ENCODE measurements around the gene OR4K15. TPM values are rescaled to one million over a fixed set of nuclear protein-coding genes. Genes with fewer than 3 reads are reported as not detected.

OR4K15 gene, protein sequence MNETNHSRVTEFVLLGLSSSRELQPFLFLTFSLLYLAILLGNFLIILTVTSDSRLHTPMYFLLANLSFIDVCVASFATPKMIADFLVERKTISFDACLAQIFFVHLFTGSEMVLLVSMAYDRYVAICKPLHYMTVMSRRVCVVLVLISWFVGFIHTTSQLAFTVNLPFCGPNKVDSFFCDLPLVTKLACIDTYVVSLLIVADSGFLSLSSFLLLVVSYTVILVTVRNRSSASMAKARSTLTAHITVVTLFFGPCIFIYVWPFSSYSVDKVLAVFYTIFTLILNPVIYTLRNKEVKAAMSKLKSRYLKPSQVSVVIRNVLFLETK
- not detected in 2 replicates for total RNA-seq (2016; rRNA removed; fragmentation: Illumina TruSeq; extraction: Trizol)
- not detected in 2 replicates for total RNA-seq (2016; cell fraction: cytosol; rRNA removed; fragmentation: Illumina TruSeq; extraction: Trizol; ENCODE audit: low read depth)
- not detected in 2 replicates for total RNA-seq (2016; cell fraction: insoluble cytoplasmic fraction; rRNA removed; fragmentation: Illumina TruSeq; extraction: Trizol)
- total RNA-seq (2016; cell fraction: membrane; rRNA removed; fragmentation: Illumina TruSeq; extraction: Trizol) = not detected in 2 replicates
- total RNA-seq (2016; cell fraction: nucleus; rRNA removed; fragmentation: Illumina TruSeq; extraction: Trizol) = not detected in 2 replicates
- polyA plus RNA-seq (2011; rRNA removed) = not detected in 2 replicates
- not detected in 2 replicates for polyA plus RNA-seq (2011; cell fraction: cytosol; rRNA removed)
- polyA plus RNA-seq (2011; cell fraction: nucleus; rRNA removed) = not detected in 2 replicates
- not detected in 2 replicates for polyA plus RNA-seq (2012)
- polyA plus RNA-seq (2016; cell fraction: cytosol; fragmentation: Illumina TruSeq; extraction: Trizol; ENCODE audit: low read depth) = not detected in 2 replicates
- not detected in 2 replicates for polyA plus RNA-seq (2016; cell fraction: insoluble cytoplasmic fraction; fragmentation: Illumina TruSeq; extraction: Trizol; ENCODE audit: low read depth)
- not detected in 2 replicates for polyA plus RNA-seq (2016; cell fraction: membrane; fragmentation: Illumina TruSeq; extraction: Trizol; ENCODE audit: low read depth)
- polyA plus RNA-seq (2016; cell fraction: nucleus; fragmentation: Illumina TruSeq; extraction: Trizol; ENCODE audit: insufficient read depth, low read depth) = not detected in 2 replicates
- polyA minus RNA-seq (2011; rRNA and poly(A)+ RNA removed; ENCODE audit: low replicate concordance) = not detected in 2 replicates
- not detected in 2 replicates for polyA minus RNA-seq (2011; cell fraction: cytosol; rRNA and poly(A)+ RNA removed)
- not detected in 2 replicates for polyA minus RNA-seq (2011; cell fraction: nucleus; rRNA and poly(A)+ RNA removed)
- Bru-seq, nascent RNA = not detected
- BruChase-seq, experiment 1, labeled RNA remaining after a 6-hour chase = not detected
- BruChase-seq, experiment 2, labeled RNA remaining after a 2-hour chase = not detected
- long read RNA-seq, experiment 1 = 0 reads
- long read RNA-seq, experiment 2 = 0 reads

DNA sequence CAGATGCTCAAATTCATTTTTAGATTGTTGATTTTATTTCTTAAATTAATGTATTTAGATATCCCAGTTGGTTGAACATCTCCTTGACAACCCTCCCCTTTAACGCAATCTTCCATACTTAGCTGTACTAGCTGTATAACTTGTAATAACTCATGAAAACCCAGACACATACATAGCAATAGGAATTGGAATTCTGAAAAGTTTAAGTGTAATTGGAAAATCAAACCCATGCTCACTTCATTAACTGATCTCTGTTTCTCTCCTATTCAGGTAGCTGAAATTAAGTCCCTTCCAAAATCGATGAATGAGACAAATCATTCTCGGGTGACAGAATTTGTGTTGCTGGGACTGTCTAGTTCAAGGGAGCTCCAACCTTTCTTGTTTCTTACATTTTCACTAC is at the start of gene OR4K15:
OR4K15 (plus strand) TSS at position 301 of the 400 bp plus-strand sequence; CDS start at position 301, 0 bp downstream.
- H2AFZ ChIP-seq (ENCODE audit: low read length) = no peak within 1 kb of the TSS
- H3K36me3 ChIP-seq (replicated peaks in 1 of 2; ENCODE audit: control insufficient read depth in 1 of 2, insufficient read depth in 2 of 2, low read length in 2 of 2) = no peaks in the 10 kb centered on the region
- in situ Hi-C loops (cut with HindIII; ENCODE audit: extremely low pct_ligation_motif_present, low pct_unique_long_range_greater_than_20kb) (no loop called here), intact Hi-C loops (cut with micrococcal nuclease; ENCODE audit: unreplicated experiment) (no loop called here)
- no peak for FAIRE-seq
- ChIA-PET CTCF (ENCODE audit: low intra/inter-chr PET ratio, low total read pairs) (no interaction called here), POLR2A (no interaction called here)
- no peak within 1 kb of the TSS for H3K27ac ChIP-seq (ENCODE audit: extremely low read length, insufficient read depth, low read length)
- no peaks in the 10 kb centered on the region for H4K20me1 ChIP-seq (ENCODE audit: insufficient read depth, low read length)
- H3K4me2 ChIP-seq (ENCODE audit: low read depth, low read length) = no peak within 1 kb of the TSS
- ATAC-seq = no peak
- 46% methylated on average over 3 of the region's 3 CpGs for WGBS (ENCODE audit: low lambda C conversion rate)
- H3K4me3 ChIP-seq (replicated peaks in 1 of 3; ENCODE audit: insufficient read depth in 1 of 3, low read depth in 2 of 3, low read length in 3 of 3) = no peak within 1 kb of the TSS
- no peaks in the 10 kb centered on the region for H3K9me3 ChIP-seq (ENCODE audit: low read length)
- H3K79me2 ChIP-seq (ENCODE audit: insufficient read depth, low read length) = no peaks in the 10 kb centered on the region
- DNase-seq (ENCODE audit: low spot score) = no peak
- H3K27me3 ChIP-seq (ENCODE audit: control insufficient read depth in 1 of 2, insufficient read depth in 2 of 2, low read length in 2 of 2) = no peaks in the 10 kb centered on the region
- no TSS peak for BruUV-seq (replicated peaks)
- H3K9ac ChIP-seq (ENCODE audit: insufficient read depth, low read depth, low read length) = no peak within 1 kb of the TSS
- no peaks in the 10 kb centered on the region for H3K4me1 ChIP-seq (ENCODE audit: insufficient read depth, low read length)
- no peak for TF ChIP-seq NONO (IDR thresholded peaks at IDR 0.05)
- no peak for TF ChIP-seq NONO (CRISPR knock-in tag; conservative IDR thresholded peaks at IDR 0.05)
- TF ChIP-seq, protein P1, sequence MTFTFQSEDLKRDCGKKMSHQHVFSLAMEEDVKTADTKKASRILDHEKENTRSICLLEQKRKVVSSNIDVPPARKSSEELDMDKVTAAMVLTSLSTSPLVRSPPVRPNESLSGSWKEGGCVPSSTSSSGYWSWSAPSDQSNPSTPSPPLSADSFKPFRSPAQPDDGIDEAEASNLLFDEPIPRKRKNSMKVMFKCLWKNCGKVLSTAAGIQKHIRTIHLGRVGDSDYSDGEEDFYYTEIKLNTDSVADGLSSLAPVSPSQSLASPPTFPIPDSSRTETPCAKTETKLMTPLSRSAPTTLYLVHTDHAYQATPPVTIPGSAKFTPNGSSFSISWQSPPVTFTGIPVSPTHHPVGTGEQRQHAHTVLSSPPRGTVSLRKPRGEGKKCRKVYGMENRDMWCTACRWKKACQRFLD (CRISPR knock-in tag; IDR thresholded peaks at IDR 0.05; ENCODE audit: borderline replicate concordance) = no peak
- no peak for TF ChIP-seq SKIL (CRISPR knock-in tag; IDR thresholded peaks at IDR 0.05; ENCODE audit: borderline replicate concordance)
- TF ChIP-seq, protein P2, sequence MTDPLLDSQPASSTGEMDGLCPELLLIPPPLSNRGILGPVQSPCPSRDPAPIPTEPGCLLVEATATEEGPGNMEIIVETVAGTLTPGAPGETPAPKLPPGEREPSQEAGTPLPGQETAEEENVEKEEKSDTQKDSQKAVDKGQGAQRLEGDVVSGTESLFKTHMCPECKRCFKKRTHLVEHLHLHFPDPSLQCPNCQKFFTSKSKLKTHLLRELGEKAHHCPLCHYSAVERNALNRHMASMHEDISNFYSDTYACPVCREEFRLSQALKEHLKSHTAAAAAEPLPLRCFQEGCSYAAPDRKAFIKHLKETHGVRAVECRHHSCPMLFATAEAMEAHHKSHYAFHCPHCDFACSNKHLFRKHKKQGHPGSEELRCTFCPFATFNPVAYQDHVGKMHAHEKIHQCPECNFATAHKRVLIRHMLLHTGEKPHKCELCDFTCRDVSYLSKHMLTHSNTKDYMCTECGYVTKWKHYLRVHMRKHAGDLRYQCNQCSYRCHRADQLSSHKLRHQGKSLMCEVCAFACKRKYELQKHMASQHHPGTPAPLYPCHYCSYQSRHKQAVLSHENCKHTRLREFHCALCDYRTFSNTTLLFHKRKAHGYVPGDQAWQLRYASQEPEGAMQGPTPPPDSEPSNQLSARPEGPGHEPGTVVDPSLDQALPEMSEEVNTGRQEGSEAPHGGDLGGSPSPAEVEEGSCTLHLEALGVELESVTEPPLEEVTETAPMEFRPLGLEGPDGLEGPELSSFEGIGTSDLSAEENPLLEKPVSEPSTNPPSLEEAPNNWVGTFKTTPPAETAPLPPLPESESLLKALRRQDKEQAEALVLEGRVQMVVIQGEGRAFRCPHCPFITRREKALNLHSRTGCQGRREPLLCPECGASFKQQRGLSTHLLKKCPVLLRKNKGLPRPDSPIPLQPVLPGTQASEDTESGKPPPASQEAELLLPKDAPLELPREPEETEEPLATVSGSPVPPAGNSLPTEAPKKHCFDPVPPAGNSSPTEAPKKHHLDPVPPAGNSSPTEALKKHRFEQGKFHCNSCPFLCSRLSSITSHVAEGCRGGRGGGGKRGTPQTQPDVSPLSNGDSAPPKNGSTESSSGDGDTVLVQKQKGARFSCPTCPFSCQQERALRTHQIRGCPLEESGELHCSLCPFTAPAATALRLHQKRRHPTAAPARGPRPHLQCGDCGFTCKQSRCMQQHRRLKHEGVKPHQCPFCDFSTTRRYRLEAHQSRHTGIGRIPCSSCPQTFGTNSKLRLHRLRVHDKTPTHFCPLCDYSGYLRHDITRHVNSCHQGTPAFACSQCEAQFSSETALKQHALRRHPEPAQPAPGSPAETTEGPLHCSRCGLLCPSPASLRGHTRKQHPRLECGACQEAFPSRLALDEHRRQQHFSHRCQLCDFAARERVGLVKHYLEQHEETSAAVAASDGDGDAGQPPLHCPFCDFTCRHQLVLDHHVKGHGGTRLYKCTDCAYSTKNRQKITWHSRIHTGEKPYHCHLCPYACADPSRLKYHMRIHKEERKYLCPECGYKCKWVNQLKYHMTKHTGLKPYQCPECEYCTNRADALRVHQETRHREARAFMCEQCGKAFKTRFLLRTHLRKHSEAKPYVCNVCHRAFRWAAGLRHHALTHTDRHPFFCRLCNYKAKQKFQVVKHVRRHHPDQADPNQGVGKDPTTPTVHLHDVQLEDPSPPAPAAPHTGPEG (CRISPR knock-in tag; IDR thresholded peaks at IDR 0.05) = no peak
- no peak for TF ChIP-seq DNMT3B (CRISPR knock-in tag; conservative IDR thresholded peaks at IDR 0.05)
- TF ChIP-seq ZNF772 (CRISPR knock-in tag; IDR thresholded peaks at IDR 0.05) = no peak

All from HepG2 (cell line).